Measurements from ENCODE around the gene TMEM95.

GRCh38 chr17:7357381-7357780, 2.4 kb downstream of the TMEM95 start:
- TF ChIP-seq CTCF (IDR thresholded peaks at IDR 0.05) (no peak), POLR2A (IDR thresholded peaks at IDR 0.05) (no peak)
